GM12878 (cell line): Measurements from ENCODE around the gene ETV6. TPM values are rescaled to one million over a fixed set of nuclear protein-coding genes. Genes with fewer than 3 reads are reported as not detected.

ENCODE experiments used
- ATAC-seq: fragments of 200-7000 bp; cut with Tn5 transposase; 3 replicates; pipeline ENCODE4 v1.9.1; 2020; ENCODE audit warnings: mild to moderate bottlenecking, moderate library complexity
- BruUV-seq: library from RNA; stranded (reverse); fragments of 400-500 nt; replicated peaks from 2 replicates; lab custom pipeline; 2021; lab: Mats Ljungman, UMichigan
- CTCF ChIA-PET: fragments of 300-600 bp; sonication (Branson Sonifier 250); formaldehyde crosslinking; extraction: SDS; loops from one replicate; lab custom pipeline; 2021; ENCODE audit warnings: inconsistent platforms; lab: Yijun Ruan, JAX
- POLR2A ChIA-PET: fragments of 350-600 bp; formaldehyde crosslinking; extraction: SDS; loops from one replicate; lab custom pipeline; 2021; ENCODE audit warnings: inconsistent platforms; lab: Charles Lee
- RAD21 ChIA-PET: fragments of 300-600 bp; sonication (Branson Sonifier 250); formaldehyde crosslinking; loops from one replicate; lab custom pipeline; 2023; ENCODE audit warnings: antibody characterized with exemption; ENCODE audit not compliant: unreplicated experiment; lab: Charles Lee
- SMC1A ChIA-PET: fragments of 300-600 bp; sonication (Branson Sonifier 250); formaldehyde crosslinking; loops from one replicate; lab custom pipeline; 2023; ENCODE audit not compliant: unreplicated experiment, uncharacterized antibody; lab: Charles Lee
- DNase-seq: peaks from one replicate; pipeline ENCODE4 v3.0.0-alpha.2; 2011; ENCODE audit warnings: low read depth, low spot score
- FAIRE-seq: peaks from 3 replicates; lab custom pipeline; 2011; peaks lifted over from hg19 to GRCh38; lab: Jason Lieb, UNC
- H2AFZ ChIP-seq: 2 replicates; pipeline ENCODE4 v1.6.0; 2011; ENCODE audit warnings: low read depth, low read length, control low read depth; ENCODE audit not compliant: control insufficient read depth
- H3K27ac ChIP-seq: 2 replicates; pipeline ENCODE4 v1.5.1; 2011; ENCODE audit warnings: control low read depth; ENCODE audit not compliant: control insufficient read depth, insufficient read depth
- H3K27me3 ChIP-seq, 2 experiments: replicated peaks in 1 of 2; 2 replicates each; pipeline versions ENCODE4 v1.6.0 to v1.6.1; 2011; ENCODE audit warnings: low read length in 1 of 2; ENCODE audit not compliant: control insufficient read depth in 2 of 2, insufficient read depth in 2 of 2
- H3K36me3 ChIP-seq, 2 experiments: 2 replicates each; pipeline ENCODE4 v1.5.1; 2011; ENCODE audit warnings: low read length in 1 of 2; ENCODE audit not compliant: control insufficient read depth in 2 of 2, insufficient read depth in 2 of 2
- H3K4me1 ChIP-seq: 2 replicates; pipeline ENCODE4 v1.6.1; 2011; ENCODE audit warnings: mild to moderate bottlenecking, low read length, moderate library complexity, mixed read lengths; ENCODE audit not compliant: control insufficient read depth, insufficient read depth
- H3K4me2 ChIP-seq: 2 replicates; pipeline ENCODE4 v1.6.0; 2011; ENCODE audit warnings: control low read depth; ENCODE audit not compliant: control insufficient read depth, insufficient read depth
- H3K4me3 ChIP-seq: fragments of 200-600 bp; sonication (generic); 2 replicates; pipeline ENCODE4 v1.5.1; 2016
- H3K79me2 ChIP-seq: 2 replicates; pipeline ENCODE4 v1.6.0; 2011; ENCODE audit warnings: low read length; ENCODE audit not compliant: control insufficient read depth, insufficient read depth
- H3K9ac ChIP-seq: 2 replicates; pipeline ENCODE4 v1.8.0; 2011; ENCODE audit warnings: low read length, control low read depth, mixed read lengths; ENCODE audit not compliant: control insufficient read depth, insufficient read depth
- H3K9me3 ChIP-seq: replicated peaks from 3 replicates; pipeline ENCODE4 v1.5.1; 2011; ENCODE audit warnings: mild to moderate bottlenecking, low read length; ENCODE audit not compliant: control insufficient read depth, insufficient read depth
- H4K20me1 ChIP-seq: 2 replicates; pipeline ENCODE4 v1.6.0; 2011; ENCODE audit not compliant: control insufficient read depth, insufficient read depth
- EP300 ChIP-seq, 2 experiments: fragments of 150-350 bp in 1 of 2; IDR thresholded peaks; 2 replicates each; pipeline ENCODE4 v1.6.1; 2011 to 2012; ENCODE audit warnings: low read depth in 2 of 2, low read length in 2 of 2, borderline replicate concordance in 1 of 2, improper control_type of control experiment in 1 of 2, inconsistent platforms in 1 of 2; ENCODE audit not compliant: control insufficient read depth in 1 of 2
- MLLT1 ChIP-seq: fragments of 450-650 bp; IDR thresholded peaks from 2 replicates; pipeline ENCODE4 v1.6.1; 2016; ENCODE audit warnings: mild to moderate bottlenecking
- POLR2AphosphoS5 ChIP-seq: IDR thresholded peaks from 2 replicates; pipeline ENCODE4 v1.6.1; 2011; ENCODE audit warnings: mild to moderate bottlenecking, low read length, inconsistent platforms
- SPI1 ChIP-seq: IDR thresholded peaks from 2 replicates; pipeline ENCODE4 v1.6.1; 2011; ENCODE audit warnings: low read depth, mild to moderate bottlenecking, low read length, moderate library complexity, borderline replicate concordance; ENCODE audit not compliant: insufficient read depth
- WGBS: methylation state at CpG from one replicate; pipeline ENCODE4 v1.1.6; 2016; ENCODE audit warnings: low lambda C conversion rate; ENCODE audit not compliant: insufficient replicate concordance, insufficient coverage; ENCODE audit errors: missing lambda C conversion rate; 5-methylcytosine and 5-hydroxymethylcytosine counted together
- in situ Hi-C: fragments of 300-500 bp; cut with MboI; formaldehyde crosslinking; loops from 9 replicates; pipeline ENCODE4 v1.14.3; 2018; ENCODE audit warnings: mixed read lengths
- intact Hi-C: fragments of 100-400 bp; cut with micrococcal nuclease; formaldehyde crosslinking; loops from one replicate; pipeline ENCODE4 v1.14.2; 2022; ENCODE audit not compliant: unreplicated experiment
- polyA plus RNA-seq, 11 experiments: library from polyadenylated mRNA; depleted of rRNA in 4 of 11; unstranded in 6 of 11; stranded (reverse) in 5 of 11; fragments of >200 nt; fragmentation: Nextera tagmentation in 4 of 11; fragmentation: Illumina TruSeq in 1 of 11; extraction: Ambion mirVana in 4 of 11; extraction: Trizol in 1 of 11; gene quantifications; 1 replicate in 1 of 11; 2 replicates in 10 of 11; pipeline versions ENCODE4 v1.2.1 to v1.2.3, GENCODE V29; 2011 to 2016; ENCODE audit warnings: inconsistent platforms in 2 of 11, missing spikeins in 2 of 11, low read depth in 1 of 11
- total RNA-seq, 4 experiments: library from RNA; depleted of rRNA in 3 of 4; stranded (reverse); fragments of >200 nt in 3 of 4; fragmentation: Illumina TruSeq in 1 of 4; extraction: Trizol in 1 of 4; gene quantifications; 2 replicates each; pipeline versions ENCODE4 v1.2.1 to v1.2.3, GENCODE V29; 2013 to 2021

The ETV6 gene
- total and polyA plus RNA-seq, 10 of the 15 experiments (the other 5 are each of a cell fraction or from before 2014, with no cell fraction given): 6.6 to 74.8 (median 24.6) TPM

DNA sequence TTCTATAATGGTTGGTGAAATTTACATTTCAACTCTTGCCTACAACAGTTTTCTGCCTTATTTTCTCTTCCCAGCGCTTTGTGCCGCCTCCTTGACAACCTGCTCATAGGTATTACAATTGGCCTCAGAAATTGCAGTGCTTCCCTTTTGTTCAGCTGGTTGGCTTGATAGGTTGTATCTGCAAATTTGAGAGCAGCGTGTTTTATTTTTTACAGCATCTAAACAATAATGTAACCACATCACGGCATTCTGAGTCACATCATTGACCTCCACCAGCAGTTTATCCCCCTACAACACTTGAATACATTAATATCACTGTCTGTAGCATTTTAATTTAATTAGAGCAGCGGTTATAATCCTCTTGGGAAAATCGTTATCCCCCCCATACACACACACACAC lies 99.4 kb downstream of the ETV6 start:
- SMC1A ChIA-PET: interaction anchor here (1.0 to 39.9 kb wide), 7 partner anchors 7 to 284 kb away, joined by 3 to 1116 read pairs (median 18); no protein-coding TSS in a partner anchor
- CTCF ChIA-PET: interaction anchor here (1.1 to 3.8 kb wide), 11 partner anchors 10 to 285 kb away, joined by 3 to 19 read pairs (median 5); no protein-coding TSS in a partner anchor
- H3K9ac ChIP-seq: peak overlapping the region; percentile 98
- H3K4me1 ChIP-seq: peaks cover 89% of the 10 kb centered on the region
- RAD21 ChIA-PET: interaction anchor here (0.8 to 21.4 kb wide), 7 partner anchors 15 to 284 kb away, joined by 3 to 497 read pairs (median 6); no protein-coding TSS in a partner anchor
- TF ChIP-seq SPI1 (no peak), POLR2AphosphoS5 (0 out of 2 replicates have a peak, but pooled peaks have one; percentile 10), MLLT1 (peak; percentile 25; the same call in 1 of the 2 replicates), EP300 (IDR thresholded peaks at IDR 0.05; ENCODE audit: borderline replicate concordance in 1 of 2, control insufficient read depth in 1 of 2, low read depth in 2 of 2, low read length in 2 of 2) (0 out of 4 replicates have a peak, but pooled peaks of 1 of the 2 experiments have one; percentile 17)
- FAIRE-seq: no peak
- 72% methylated on average over 6 of the region's 6 CpGs for WGBS
- H3K27ac ChIP-seq: peak overlapping the region; percentile 100
- peaks cover 96% of the 10 kb centered on the region for H3K79me2 ChIP-seq
- DNase-seq: no peak
- no peaks in the 10 kb centered on the region for H4K20me1 ChIP-seq
- H3K4me2 ChIP-seq: peak overlapping the region; percentile 100
- in situ Hi-C loops (no loop called here), intact Hi-C loops (loop anchor here (5.0 kb wide), 1 partner anchor 263 kb away; no protein-coding TSS in a partner anchor)
- no peak for ATAC-seq
- POLR2A ChIA-PET: interaction anchor here (0.8 to 7.7 kb wide), 9 partner anchors 9 to 285 kb away, joined by 3 to 144 read pairs (median 8); no protein-coding TSS in a partner anchor
- H2AFZ ChIP-seq: no peak overlapping the region
- H3K9me3 ChIP-seq: no peaks in the 10 kb centered on the region; the same call in 2 of the 3 replicates
- peak overlapping the region; percentile 61 for H3K4me3 ChIP-seq
- peaks cover 9 to 15% of the 10 kb centered on the region in 2 experiments for H3K36me3 ChIP-seq
- H3K27me3 ChIP-seq: no peaks in the 10 kb centered on the region
- no TSS peak for BruUV-seq
